Measurements from ENCODE around the gene ARTN.

The ARTN gene

GRCh38 chr1:43914576-43915525 is 18.8 kb upstream of the ARTN start:
- no peak overlapping the region for H3K4me3 ChIP-seq (ENCODE audit: low read length)
- DNase-seq (ENCODE audit: low read depth, low spot score) = no peak

GRCh38 chr1:43919906-43920305 is 13.7 kb upstream of the ARTN start:
- no peak overlapping the region for H3K4me3 ChIP-seq (ENCODE audit: low read length)
- DNase-seq (ENCODE audit: low read depth, low spot score) = peak; percentile 71

DNA sequence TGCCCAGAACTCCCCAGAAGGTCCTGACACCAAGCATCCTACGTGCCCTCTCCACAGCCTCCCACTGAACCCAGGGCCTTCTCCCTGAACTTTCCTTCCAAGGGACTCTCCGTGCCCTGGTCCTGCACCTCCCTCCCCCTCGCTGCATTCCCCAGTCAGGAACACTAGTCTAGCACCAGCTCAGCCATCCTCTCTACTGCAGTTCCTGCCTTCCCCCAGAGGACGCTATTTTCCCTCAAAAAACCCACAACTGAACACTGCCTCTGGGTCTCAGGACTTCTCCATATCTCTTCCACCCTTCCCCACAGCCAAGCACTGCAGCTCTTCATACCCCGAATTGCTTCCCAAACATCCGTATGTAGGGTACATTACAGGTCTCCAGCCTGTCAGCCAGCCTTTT is 12.6 kb upstream of the ARTN start:
- no peak for DNase-seq (ENCODE audit: low read depth, low spot score)
- no peak overlapping the region for H3K4me3 ChIP-seq (ENCODE audit: low read length)

DNA sequence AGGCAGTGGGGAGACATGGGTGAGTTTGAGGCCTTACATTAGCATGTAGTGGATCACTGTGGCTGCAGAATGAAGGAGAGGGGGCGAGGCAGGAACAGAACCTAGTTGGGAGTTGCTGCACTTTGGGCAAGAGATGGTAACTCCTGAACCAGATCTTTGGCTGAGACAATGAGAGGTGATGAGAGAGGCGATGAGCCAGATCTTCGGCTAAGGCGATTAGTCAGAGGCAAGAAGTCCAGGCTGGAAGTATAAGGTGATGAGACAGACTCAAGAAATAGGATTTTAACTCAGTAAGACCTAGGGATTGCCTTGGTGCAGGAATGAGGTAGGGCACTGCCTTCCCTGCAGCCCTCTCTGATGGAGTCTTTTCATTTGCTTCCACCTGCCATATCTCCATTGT is 9.1 kb upstream of the ARTN start:
- no peak overlapping the region for H3K4me3 ChIP-seq (ENCODE audit: low read length)
- no peak for DNase-seq (ENCODE audit: low read depth, low spot score)

DNA sequence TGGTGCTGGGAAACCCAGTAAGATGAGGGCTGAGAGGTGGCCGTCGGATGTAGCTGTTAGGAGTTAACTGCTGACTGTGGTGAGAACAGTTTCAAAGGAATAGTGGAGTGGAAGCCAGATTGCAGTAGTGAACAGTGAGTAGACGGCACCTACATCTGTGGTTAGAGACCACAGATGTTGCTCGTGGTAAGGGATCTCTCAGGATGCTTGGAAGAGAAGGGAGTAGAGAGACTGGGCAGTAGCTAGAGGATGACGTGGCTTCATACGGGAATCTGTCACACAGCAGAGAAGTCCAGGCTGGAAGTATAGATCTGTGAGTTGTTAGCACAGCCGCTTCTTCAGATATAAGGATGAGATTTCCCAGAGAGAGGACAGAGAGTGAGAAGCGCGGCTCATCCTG is 7.8 kb upstream of the ARTN start:
- no peak overlapping the region for H3K4me3 ChIP-seq (ENCODE audit: low read length)
- DNase-seq (ENCODE audit: low read depth, low spot score) = no peak

- no peak overlapping the region for H3K4me3 ChIP-seq (ENCODE audit: low read length)
- DNase-seq (ENCODE audit: low read depth, low spot score) = peak; percentile 40
Measured at GRCh38 chr1:43930168-43930948, 3.2 kb upstream of the ARTN start.

DNA sequence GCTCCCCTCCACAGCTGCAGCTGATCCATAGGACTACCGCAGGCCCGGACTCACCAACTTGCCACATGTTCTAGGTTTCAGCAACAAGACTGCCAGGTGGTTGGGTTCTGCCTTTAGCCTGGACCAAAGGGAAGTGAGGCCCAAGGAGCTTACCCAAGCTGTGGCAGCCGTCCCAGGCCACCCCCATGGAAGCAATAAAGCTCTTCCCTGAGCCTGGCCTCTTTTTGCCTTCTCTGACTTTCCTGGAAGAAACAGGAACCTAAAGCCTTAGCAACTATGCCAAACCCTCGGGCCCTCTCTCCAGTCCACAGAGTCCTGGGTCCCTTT is 2.7 kb upstream of the ARTN start:
- no peak overlapping the region for H3K4me3 ChIP-seq (ENCODE audit: low read length)
- DNase-seq (ENCODE audit: low read depth, low spot score) = no peak

GRCh38 chr1:43931711-43932660 is 1.6 kb upstream of the ARTN start:
- H3K4me3 ChIP-seq (ENCODE audit: low read length) = no peak overlapping the region
- no peak for DNase-seq (ENCODE audit: low read depth, low spot score)

DNA sequence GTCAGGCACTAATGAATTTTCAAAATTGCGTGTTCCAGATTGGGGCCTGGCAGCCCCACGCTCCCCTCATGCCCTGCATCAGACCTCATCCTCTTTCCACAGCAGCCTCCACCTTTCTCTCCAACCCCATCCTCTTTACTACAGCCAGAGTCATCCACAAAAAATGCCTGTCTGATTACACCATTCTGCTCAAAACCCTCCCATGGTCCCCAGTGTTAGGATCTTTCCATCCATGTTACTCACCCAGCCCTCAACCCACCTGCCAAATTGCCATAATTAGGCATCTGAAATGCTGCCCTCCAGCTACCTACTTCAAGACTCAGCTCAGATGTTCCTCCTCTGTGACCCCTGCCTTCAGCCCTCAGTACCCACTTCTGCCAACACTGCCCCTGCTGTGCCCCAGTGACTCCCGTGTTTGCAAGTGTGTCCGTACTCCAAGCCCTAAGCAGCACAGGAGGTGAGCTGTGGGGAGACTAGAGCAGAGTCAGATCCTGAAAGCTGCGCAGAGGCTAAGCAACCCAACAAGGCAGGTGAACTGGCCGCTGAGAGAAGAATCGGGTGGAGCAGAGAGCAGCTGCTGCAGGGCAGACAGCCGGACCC is 715 bp upstream of the ARTN start:
- no peak for DNase-seq (ENCODE audit: low read depth, low spot score)
- H3K4me3 ChIP-seq (ENCODE audit: low read length) = no peak overlapping the region

DNA sequence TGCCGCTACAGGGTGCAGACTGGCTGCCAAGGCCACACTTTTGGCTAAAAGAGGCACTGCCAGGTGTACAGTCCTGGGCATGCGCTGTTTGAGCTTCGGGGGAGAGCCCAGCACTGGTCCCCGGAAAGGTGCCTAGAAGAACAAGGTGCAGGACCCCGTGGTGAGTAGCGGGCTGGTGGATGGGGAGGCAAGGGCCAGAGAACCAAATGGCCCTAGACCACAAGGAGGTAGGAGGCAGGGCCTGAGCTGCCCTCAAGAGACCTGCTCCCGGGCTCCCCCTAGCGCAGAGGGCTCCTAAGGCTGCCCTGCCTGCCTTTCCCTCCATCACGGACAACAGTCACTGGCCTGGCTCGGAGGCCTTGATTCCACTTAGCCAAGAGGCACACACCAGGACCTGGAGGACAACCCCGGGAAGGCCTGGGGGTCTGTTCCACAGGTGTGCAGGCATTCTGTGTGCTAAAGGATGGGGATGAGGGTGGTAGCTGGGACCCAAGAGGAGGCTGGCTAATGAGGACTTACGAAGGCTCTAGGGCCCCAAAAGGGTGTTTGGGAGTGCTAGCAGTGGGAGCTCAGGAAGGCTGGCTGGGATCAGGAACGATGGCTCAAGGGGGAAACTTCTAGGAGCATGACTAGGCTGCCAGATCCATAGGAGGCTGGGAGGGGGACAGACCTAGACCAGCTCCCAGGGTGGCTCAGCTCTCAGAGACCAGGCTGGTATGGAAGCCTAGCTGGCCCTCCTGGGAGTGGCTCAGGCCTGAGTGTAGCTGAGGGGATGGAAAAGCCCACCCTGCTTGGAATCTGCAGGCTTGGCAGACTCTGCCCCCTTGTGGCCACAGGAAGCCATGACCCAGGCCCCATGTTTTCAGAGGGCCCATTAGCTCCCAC is 742 bp downstream of the ARTN start:
- peak; percentile 34 for DNase-seq (ENCODE audit: low read depth, low spot score)

DNA sequence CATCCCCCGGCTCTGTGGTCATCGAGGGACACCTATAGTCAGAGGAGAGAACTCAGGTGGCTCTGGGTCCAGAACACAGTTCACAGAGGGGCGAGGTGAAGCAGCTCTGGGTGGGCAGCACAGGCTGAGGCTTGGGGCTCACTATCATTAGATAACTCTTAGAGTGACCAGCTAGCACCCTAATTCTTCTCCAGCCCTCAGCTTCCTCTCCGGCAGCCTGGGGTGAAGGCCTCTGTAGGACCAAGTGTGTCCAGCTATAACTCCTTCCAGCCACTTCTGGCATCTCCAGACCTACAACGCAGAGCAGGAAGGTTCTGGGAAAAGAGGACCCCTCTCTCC is 1.4 kb downstream of the ARTN start:
- no peak overlapping the region for H3K4me3 ChIP-seq (ENCODE audit: low read length)
- DNase-seq (ENCODE audit: low read depth, low spot score) = no peak

More for the DNA sequence above, 742 bp downstream of the ARTN start:
- H3K4me3 ChIP-seq (ENCODE audit: low read length) = no peak overlapping the region

DNA sequence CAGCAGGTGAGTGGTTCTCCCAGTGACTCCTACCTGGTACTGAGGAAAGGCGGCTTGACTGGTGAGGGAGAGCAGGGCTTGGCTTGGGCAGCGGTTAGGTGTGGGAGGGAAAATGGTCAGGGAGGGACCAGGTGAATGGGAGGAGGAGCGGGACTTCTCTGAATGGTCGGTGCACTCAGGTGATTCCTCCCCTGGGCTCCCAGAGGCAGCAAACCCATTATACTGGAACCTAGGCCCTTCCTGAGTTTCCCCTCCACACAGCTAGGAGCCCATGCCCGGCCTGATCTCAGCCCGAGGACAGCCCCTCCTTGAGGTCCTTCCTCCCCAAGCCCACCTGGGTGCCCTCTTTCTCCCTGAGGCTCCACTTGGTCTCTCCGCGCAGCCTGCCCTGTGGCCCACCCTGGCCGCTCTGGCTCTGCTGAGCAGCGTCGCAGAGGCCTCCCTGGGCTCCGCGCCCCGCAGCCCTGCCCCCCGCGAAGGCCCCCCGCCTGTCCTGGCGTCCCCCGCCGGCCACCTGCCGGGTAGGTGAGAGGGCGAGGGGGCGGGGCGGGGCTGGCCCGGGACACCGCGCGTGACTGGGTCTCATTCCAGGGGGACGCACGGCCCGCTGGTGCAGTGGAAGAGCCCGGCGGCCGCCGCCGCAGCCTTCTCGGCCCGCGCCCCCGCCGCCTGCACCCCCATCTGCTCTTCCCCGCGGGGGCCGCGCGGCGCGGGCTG is 2.3 kb downstream of the ARTN start:
- H3K4me3 ChIP-seq (ENCODE audit: low read length) = no peak overlapping the region
- no peak for DNase-seq (ENCODE audit: low read depth, low spot score)

GRCh38 chr1:43936431-43937151 is 3.0 kb downstream of the ARTN start:
- H3K4me3 ChIP-seq (ENCODE audit: low read length) = no peak overlapping the region
- no peak for DNase-seq (ENCODE audit: low read depth, low spot score)

- no peak for DNase-seq (ENCODE audit: low read depth, low spot score)
- no peak overlapping the region for H3K4me3 ChIP-seq (ENCODE audit: low read length)
Measured at GRCh38 chr1:43937179-43937865, 3.7 kb downstream of the ARTN start.

DNA sequence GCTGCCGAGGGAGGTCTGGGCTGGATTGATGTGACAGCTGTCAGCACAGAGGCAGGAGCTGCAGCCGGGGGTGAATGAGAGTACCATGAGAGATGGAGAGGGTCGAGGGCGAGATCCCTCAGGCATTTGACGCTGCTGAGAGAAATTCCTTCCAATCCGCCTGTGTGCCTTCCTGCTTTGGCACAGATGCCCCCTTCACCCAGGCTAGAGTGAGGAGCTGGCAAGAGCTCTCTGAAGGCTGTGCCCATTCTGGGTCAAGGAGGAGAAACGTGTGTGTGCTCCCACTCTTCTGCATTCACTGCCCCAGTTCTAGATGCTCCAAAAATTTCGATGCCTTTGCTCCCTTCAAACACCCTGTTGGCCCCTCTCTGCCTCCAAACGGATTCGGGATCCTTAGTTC is 4.8 kb downstream of the ARTN start:
- H3K4me3 ChIP-seq (ENCODE audit: low read length) = no peak overlapping the region
- DNase-seq (ENCODE audit: low read depth, low spot score) = no peak

GRCh38 chr1:43938892-43939587 is 5.4 kb downstream of the ARTN start:
- no peak overlapping the region for H3K4me3 ChIP-seq (ENCODE audit: low read length)
- no peak for DNase-seq (ENCODE audit: low read depth, low spot score)

Measured in Jurkat, Clone E6-1 (cell line).